ENCODE measurements around the gene ZIC1. TPM values are rescaled to one million over a fixed set of nuclear protein-coding genes. Genes with fewer than 3 reads are reported as not detected.

The ZIC1 gene
- total RNA-seq, 2 experiments from 2014 or later = not detected

DNA sequence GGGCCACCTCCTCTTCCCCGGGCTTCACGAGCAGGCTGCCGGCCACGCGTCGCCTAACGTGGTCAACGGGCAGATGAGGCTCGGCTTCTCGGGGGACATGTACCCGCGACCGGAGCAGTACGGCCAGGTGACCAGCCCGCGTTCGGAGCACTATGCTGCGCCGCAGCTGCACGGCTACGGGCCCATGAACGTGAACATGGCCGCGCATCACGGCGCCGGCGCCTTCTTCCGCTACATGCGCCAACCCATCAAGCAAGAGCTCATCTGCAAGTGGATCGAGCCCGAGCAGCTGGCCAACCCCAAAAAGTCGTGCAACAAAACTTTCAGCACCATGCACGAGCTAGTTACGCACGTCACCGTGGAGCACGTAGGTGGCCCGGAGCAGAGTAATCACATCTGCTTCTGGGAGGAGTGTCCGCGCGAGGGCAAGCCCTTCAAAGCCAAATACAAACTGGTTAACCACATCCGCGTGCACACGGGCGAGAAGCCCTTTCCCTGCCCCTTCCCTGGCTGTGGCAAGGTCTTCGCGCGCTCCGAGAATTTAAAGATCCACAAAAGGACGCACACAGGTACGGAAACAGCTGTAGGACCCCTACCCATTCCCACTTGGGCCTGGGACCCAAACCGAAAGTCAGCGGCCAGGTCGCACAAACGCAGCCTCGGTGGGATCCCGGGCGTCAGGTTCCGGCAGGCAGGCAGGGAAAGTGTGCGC is 1.5 kb downstream of the ZIC1 start:
- no peak for TF ChIP-seq EZH2phosphoT487 (IDR thresholded peaks at IDR 0.05; ENCODE audit: borderline replicate concordance, low read depth, low read length)
- TF ChIP-seq, protein P1, sequence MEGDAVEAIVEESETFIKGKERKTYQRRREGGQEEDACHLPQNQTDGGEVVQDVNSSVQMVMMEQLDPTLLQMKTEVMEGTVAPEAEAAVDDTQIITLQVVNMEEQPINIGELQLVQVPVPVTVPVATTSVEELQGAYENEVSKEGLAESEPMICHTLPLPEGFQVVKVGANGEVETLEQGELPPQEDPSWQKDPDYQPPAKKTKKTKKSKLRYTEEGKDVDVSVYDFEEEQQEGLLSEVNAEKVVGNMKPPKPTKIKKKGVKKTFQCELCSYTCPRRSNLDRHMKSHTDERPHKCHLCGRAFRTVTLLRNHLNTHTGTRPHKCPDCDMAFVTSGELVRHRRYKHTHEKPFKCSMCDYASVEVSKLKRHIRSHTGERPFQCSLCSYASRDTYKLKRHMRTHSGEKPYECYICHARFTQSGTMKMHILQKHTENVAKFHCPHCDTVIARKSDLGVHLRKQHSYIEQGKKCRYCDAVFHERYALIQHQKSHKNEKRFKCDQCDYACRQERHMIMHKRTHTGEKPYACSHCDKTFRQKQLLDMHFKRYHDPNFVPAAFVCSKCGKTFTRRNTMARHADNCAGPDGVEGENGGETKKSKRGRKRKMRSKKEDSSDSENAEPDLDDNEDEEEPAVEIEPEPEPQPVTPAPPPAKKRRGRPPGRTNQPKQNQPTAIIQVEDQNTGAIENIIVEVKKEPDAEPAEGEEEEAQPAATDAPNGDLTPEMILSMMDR (conservative IDR thresholded peaks at IDR 0.05; ENCODE audit: low read length) = no peak
- CTCF ChIA-PET (ENCODE audit: unreplicated experiment) = no interaction called here
- BruUV-seq (replicated peaks) = no TSS peak
- Histone ChIP-seq H3K4me2 (ENCODE audit: low read length) (no peak overlapping the region), H3K9me2 (ENCODE audit: insufficient read depth, low read length) (no peaks in the 10 kb centered on the region), H3K36me3 (ENCODE audit: insufficient read depth, low read length) (no peaks in the 10 kb centered on the region), H2AFZ (ENCODE audit: low read length) (no peak overlapping the region), H3K4me3 (ENCODE audit: low read depth, low read length, poor library complexity, severe bottlenecking) (no peak overlapping the region), H3K4me1 (ENCODE audit: insufficient read depth, low read length, poor library complexity, severe bottlenecking) (no peaks in the 10 kb centered on the region), H3K9me3 (ENCODE audit: low read length) (no peaks in the 10 kb centered on the region), H3K79me2 (ENCODE audit: insufficient read depth, low read depth, low read length) (no peaks in the 10 kb centered on the region), H3K27ac (ENCODE audit: low read depth, low read length, poor library complexity, severe bottlenecking) (no peak overlapping the region), H4K20me1 (ENCODE audit: insufficient read depth, low read length) (no peaks in the 10 kb centered on the region)
- intact Hi-C loops (cut with micrococcal nuclease; ENCODE audit: unreplicated experiment) = no loop called here
- POLR2A ChIA-PET = no interaction called here
- DNase-seq (ENCODE audit: low spot score) = no peak

DNA sequence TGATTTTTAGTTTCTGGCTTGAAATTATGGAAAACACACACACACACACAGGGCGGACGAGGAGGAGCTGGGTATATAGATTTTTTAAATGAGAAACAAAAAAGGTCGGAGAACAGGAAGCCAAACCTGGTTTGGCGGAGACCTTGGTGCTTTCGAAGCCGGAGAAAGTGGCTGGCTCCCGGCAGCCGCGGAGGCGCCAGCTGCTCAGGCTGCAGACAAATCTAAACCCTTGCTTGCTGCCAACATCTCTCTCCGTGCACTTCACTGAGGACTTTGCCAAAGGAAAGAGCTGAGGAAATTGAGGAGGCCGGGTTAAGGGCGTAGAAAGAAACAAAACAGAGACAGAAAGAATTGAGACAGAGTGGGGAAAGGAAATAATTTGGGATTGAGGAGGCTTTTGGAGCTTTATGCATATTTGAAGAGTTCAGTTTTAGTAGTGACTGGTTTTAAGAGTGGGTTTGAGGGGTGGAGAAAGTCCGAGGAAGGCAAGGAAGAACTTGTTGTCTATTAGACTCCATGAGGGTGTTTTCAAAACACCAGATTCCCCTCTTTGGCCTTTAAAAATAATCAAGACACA is 2.2 kb downstream of the ZIC1 start:
- Histone ChIP-seq H3K36me3 (ENCODE audit: insufficient read depth, low read length) (no peaks in the 10 kb centered on the region), H3K9me3 (ENCODE audit: low read length) (no peaks in the 10 kb centered on the region), H3K9me2 (ENCODE audit: insufficient read depth, low read length) (no peaks in the 10 kb centered on the region), H2AFZ (ENCODE audit: low read length) (no peak overlapping the region), H3K4me2 (ENCODE audit: low read length) (no peak overlapping the region), H4K20me1 (ENCODE audit: insufficient read depth, low read length) (no peaks in the 10 kb centered on the region), H3K27ac (ENCODE audit: low read depth, low read length, poor library complexity, severe bottlenecking) (no peak overlapping the region), H3K4me1 (ENCODE audit: insufficient read depth, low read length, poor library complexity, severe bottlenecking) (no peaks in the 10 kb centered on the region), H3K4me3 (ENCODE audit: low read depth, low read length, poor library complexity, severe bottlenecking) (no peak overlapping the region), H3K79me2 (ENCODE audit: insufficient read depth, low read depth, low read length) (no peaks in the 10 kb centered on the region)
- no peak for TF ChIP-seq EZH2phosphoT487 (IDR thresholded peaks at IDR 0.05; ENCODE audit: borderline replicate concordance, low read depth, low read length)
- TF ChIP-seq, protein P1 (conservative IDR thresholded peaks at IDR 0.05; ENCODE audit: low read length) = no peak
- intact Hi-C loops (cut with micrococcal nuclease; ENCODE audit: unreplicated experiment) = no loop called here
- DNase-seq (ENCODE audit: low spot score) = no peak
- ChIA-PET POLR2A (no interaction called here), CTCF (ENCODE audit: unreplicated experiment) (no interaction called here)
- no TSS peak for BruUV-seq (replicated peaks)

DNA sequence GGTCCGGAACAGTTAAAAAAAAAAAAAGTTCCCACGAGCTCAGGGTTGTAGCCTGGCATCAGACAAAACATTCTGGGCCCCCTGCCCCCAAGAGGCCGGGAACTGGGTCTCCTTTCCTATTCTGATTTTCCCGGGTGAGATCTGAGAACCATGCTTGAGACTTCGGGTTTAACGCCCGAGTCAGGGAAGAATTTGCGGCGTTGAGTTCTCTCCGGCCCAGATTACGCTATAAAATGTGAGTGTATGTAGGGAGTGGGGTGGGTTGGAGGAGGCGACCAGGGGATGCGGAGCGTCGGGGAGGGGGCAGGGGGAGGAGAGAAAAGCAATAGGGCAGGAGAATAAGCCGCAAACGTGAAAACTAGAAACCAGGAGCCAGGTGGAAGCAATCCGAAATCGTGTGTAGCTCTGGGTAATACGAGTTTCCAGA is 2.7 kb downstream of the ZIC1 start:
- H2AFZ ChIP-seq (ENCODE audit: low read length) = no peak overlapping the region
- no peaks in the 10 kb centered on the region for H3K4me1 ChIP-seq (ENCODE audit: insufficient read depth, low read length, poor library complexity, severe bottlenecking)
- BruUV-seq (replicated peaks) = no TSS peak
- no peaks in the 10 kb centered on the region for H4K20me1 ChIP-seq (ENCODE audit: insufficient read depth, low read length)
- H3K79me2 ChIP-seq (ENCODE audit: insufficient read depth, low read depth, low read length) = no peaks in the 10 kb centered on the region
- H3K4me3 ChIP-seq (ENCODE audit: low read depth, low read length, poor library complexity, severe bottlenecking) = no peak overlapping the region
- ChIA-PET CTCF (ENCODE audit: unreplicated experiment) (no interaction called here), POLR2A (no interaction called here)
- no peaks in the 10 kb centered on the region for H3K9me2 ChIP-seq (ENCODE audit: insufficient read depth, low read length)
- TF ChIP-seq, protein P1 (conservative IDR thresholded peaks at IDR 0.05; ENCODE audit: low read length) = no peak
- no peak for TF ChIP-seq EZH2phosphoT487 (IDR thresholded peaks at IDR 0.05; ENCODE audit: borderline replicate concordance, low read depth, low read length)
- no peak overlapping the region for H3K4me2 ChIP-seq (ENCODE audit: low read length)
- intact Hi-C loops (cut with micrococcal nuclease; ENCODE audit: unreplicated experiment) = no loop called here
- H3K27ac ChIP-seq (ENCODE audit: low read depth, low read length, poor library complexity, severe bottlenecking) = no peak overlapping the region
- DNase-seq (ENCODE audit: low spot score) = no peak
- H3K36me3 ChIP-seq (ENCODE audit: insufficient read depth, low read length) = no peaks in the 10 kb centered on the region
- H3K9me3 ChIP-seq (ENCODE audit: low read length) = no peaks in the 10 kb centered on the region
